ENCODE results near the gene ACACA. TPM values are rescaled to one million over a fixed set of nuclear protein-coding genes. Genes with fewer than 3 reads are reported as not detected.

ACACA gene
- total RNA-seq, 1 experiment from 2014 or later, result 33.7 TPM

DNA sequence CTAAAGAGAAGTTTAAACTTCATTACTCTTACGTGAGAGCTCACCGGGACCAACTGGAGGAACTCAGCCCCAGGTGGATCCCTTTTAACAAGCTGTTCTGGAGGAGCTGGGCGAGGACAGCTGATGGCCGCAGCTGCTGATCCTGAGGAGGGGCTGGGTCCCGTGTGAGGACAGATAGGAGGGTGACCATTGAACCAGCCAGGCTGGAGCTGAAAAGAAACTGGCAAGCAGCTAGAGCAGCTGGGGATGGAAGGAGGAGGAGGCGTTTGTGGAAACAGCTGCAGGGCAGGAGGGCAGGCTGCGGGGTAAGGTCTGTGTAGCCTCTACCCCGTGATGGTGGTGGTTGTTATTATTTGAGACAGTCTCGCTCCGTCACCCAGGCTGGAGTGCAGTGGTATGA lies 338.4 kb downstream of the ACACA start:
- DNase-seq (ENCODE audit: low read depth), result no peak

DNA sequence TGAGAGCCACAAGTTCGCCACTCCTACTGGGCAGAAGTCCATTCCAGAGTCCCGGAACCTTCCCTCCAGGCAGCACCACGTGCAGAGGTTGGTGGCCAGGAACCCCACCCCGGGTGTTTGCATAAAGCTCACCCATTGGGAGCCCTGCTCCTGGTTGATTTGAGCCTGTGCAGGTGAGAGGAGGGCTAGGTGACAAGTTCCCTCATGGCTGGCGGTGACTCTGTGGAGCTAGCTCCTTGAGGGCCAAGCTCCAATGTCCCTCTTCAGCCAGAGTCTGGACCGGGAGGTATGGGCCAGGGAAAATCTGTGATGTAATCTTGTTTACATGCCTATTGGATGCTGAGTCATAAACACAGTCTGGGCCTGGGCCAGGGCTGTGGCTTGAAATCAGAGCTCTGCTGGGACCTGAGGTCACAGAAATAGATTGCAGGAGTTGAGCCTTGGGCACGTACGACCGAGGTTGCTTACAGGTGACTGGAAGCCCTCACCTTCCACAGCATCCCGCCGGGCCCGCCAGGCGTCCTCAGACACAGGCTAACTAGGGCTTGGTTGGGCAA lies 339.0 kb downstream of the ACACA start:
- DNase-seq (ENCODE audit: low read depth), result peak; percentile 89

DNA sequence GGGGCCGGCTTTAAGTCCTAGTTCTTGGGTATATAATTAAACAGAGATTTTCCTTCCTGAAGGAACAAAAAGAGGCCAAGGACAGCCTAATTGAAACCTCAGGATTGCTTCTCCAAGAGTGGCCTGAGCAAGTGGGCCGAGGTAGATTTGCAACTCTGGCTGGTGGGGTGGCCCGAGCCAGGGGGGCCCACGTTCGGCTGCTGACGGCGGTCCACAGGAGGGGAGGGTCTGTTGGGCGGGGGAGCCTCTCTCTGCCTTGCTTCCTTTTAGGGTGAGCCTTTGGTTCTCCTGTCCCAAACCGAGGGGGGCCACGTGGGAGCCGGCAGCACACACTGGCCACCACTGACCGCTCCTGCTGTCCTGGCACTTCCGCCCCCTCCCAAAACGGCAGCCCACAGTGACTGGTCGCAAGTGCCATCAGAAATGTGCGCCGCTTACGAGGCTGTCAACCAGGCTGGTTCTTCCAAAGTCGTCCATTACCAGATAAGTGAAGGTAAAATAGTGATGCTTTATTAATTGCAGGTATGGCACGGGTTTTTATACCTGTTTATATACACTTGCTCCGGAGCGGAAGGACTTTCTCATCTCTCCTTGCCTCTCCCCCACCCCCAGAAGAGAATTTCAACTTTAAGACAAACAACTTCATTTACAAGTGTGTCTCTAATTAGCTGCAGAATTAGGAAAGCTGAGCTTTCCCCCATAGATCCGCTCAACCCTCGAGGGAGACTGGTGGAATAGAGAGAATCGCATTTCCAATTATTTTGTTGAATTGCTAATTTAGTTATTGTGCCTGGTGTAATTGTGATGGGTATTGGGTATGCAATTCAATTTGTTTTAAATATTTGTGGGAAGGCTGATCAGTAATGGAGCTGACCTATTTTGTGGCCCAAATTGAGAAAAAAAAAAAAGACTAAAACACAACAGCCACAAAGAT lies 340.0 kb downstream of the ACACA start:
- no peak for DNase-seq (ENCODE audit: low read depth)

DNA sequence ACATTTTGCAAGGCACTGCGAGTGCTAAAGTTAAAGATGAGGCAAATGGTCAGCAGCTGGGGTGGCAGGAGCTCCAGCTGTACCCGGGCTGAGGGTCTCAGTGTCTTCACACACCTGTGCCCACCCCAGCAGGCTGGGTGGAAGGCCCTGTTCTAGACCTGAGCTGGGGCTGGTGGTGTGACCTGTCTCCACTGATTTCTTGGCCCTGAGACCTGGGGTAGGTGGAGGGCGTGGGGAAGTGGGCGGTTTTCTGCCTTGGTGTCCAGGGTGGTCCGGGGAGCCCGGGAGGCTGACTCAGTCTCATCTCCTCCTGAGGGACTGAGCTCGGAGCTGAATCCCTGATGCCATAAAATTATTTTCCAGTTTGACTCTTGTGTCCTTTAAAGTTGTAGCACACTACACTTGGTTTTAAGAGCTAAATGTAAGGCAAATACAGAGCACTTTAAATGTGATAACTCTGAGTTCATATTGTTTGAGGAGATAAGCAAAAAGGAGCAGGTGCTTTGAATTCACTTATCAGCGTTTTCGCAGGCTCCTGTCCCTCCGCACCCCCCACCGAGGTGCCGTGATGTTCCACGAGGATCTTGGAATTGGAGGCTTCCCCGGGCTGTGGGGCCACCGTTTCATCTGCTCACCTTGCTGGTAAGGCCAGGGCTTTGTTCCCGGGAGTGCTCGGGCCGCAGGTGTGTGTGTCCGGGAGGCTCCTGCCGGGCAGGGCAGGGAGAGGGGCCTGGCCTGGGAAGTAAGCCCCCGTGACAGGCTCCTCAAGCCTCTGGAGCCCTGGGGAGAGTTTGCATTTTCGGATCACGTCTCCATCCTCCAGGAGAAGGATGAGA lies 340.9 kb downstream of the ACACA start:
- DNase-seq (ENCODE audit: low read depth), result no peak

DNA sequence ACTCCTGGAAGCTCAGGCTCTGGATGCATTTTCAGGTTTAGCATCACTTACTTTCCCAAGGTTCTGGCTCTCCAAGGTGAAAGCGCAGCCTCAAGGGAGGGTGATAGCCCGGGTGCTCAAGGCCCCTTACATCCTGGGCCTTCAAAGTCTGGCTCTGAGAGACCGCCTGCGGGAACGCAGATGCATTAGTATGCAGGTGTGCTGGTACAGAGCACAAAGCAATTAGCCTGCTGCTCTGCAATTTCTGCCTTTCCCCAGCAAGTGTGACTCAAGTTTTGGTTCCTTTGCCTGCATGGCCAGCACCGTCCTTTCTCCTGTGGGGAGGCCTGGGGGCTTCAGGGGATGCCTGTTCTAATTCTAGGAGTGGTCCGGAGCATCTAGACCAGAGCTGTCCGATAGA lies 341.7 kb downstream of the ACACA start:
- DNase-seq (ENCODE audit: low read depth), result no peak

DNA sequence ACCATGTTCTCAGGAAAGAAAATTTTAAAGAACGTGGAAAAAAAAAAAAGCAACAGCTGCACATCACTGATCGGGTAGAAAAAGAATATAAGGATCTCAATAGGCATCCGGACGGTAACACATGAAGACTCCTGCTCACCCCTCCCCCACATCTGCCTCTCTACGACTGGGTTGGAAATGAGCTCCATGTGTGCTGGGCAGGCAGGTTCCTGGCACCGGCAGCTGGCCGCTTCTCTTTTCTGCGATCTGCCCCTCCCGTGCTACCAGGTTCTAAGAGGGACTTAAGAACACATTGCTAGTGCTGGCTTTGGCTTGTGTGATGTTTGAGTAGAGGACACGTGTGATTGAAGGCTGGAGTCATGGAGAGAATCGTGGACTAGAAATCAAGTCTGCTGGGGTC lies 342.4 kb downstream of the ACACA start:
- DNase-seq (ENCODE audit: low read depth), result no peak

DNA sequence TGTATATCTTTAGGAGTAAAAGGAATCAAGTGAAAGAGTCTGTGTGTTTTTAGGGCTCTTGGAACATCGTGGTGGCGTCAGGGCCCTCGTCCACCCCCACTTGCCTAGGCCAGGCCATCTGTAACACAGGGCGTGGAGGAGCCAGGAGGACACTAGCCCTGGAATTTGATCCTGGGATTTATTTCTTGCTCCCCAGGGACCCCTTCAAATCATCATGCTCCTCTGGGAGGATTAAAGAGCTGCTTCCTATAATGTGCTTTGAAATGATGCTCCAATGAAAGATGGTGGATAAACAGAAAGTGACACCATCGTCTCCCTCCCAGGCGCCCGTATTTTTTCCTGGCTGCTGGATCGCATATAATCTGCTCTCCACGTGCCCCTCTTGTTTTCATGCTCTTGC lies 344.6 kb downstream of the ACACA start:
- no peak for DNase-seq (ENCODE audit: low read depth)

DNA sequence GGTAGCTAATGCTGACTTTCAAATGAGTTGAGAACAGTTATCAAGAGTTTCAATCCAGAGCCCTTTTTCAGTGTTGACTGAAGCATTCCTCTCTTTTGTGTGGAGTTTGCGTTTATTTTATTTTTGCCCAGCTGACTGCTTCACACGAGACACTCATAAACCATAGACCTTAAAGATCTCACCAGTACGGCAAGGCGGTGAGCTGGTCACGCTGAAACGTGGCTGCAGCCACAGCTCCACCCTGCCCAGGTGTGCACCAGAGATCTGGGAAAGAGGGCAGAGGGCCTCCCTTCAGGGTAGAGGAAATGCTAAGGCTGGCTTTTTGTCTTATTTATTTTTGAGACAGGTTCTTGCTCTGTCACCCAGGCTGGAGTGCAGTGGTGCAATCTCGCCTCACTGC lies 345.7 kb downstream of the ACACA start:
- no peak for DNase-seq (ENCODE audit: low read depth)

DNA sequence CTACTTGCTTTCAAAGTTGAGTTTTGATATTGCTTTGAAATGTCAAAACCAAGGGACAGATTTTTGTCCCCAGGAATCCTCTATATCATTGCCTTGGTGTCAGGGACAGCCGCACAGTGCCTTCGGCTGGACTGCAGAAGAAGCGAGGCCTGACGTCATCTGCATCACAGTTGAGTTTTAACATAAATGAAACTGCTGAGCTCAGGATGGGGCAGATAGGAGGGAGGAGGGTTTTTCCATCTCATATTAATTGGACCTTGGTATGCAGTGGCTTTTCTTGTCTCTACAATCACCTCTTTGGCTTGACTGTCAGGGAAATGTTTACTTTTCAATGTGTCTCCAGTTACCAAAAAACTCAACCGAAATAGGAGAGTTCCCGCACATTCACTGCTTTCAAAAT lies 346.5 kb downstream of the ACACA start:
- DNase-seq (ENCODE audit: low read depth), result no peak

DNA sequence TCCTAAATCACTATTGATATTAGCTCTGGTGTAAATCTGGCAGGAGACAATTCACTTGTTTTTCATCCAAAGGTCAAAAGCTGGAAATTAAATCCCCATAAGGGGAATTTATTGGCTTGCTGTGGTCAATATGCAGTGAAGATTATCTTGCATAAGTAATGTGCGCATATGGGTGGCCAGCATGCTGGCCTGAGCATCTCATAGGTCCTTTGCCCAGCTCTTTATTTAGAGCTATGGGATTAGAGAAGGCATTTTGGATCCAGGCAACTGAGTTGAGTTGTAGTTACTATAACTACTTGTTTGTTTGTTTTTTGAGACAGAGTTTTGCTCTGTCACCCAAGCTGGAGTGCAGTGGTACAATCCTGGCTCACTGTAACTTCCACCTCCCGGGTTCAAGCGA lies 347.1 kb downstream of the ACACA start:
- DNase-seq (ENCODE audit: low read depth), result no peak

DNA sequence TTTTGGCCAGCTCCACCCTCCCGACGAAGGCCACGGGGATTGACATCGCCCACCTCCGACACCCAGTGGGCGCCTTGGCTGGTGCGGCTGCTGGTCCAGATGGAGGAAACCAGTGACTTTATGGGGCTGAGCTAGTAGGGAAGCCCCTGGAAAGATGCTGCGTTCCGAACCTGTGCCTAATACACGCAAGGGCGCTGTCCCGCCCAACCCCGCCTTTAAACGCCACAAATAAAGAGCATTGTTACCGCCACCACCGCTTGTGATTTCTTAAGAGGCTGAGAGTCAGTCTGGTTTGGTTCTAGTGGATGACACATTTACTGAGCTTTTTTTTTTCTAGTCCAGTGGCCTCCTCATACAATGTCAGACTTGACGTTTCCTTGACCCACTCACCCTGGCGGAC lies 350.0 kb downstream of the ACACA start:
- DNase-seq (ENCODE audit: low read depth), result no peak

DNA sequence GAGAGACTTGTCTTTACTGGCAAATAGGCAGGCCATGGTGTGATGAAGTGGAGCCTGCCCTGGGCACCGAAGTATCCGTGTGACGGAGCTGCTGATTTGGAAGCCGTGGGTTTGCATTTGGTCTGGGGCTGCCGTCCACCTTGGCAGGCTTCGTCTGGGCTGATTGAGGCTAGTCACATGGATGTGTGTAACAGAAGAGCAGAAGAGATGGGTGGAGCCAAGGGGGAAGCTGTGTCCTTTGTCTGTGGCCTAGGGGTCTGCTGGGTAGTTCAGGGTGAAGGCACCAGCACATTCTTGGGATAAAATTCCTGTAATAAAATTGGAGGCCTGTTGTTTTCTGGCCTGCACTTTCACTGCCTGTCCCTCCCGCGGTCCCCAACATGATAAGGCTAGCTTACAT lies 351.7 kb downstream of the ACACA start:
- DNase-seq (ENCODE audit: low read depth), result no peak

DNA sequence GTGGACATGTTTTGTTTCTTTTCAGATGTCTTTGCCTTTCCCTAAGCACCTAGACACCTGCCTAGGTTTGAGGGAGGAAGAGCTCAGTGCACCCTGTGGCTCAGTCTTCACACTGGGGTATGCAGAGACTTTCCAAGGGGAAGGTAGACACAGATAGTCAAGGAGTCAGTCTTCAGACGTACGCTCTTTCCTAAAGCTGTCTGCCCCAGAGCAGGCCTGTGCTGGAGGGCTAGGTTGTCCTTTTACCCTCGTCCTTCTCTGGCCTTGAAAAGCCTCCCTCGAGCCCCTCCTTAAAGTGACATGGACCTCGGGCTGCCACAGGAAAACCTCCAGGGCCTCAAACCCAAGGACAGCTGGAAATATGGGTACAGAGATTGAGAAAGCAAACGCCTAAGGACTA lies 354.2 kb downstream of the ACACA start:
- DNase-seq (ENCODE audit: low read depth), result no peak

DNA sequence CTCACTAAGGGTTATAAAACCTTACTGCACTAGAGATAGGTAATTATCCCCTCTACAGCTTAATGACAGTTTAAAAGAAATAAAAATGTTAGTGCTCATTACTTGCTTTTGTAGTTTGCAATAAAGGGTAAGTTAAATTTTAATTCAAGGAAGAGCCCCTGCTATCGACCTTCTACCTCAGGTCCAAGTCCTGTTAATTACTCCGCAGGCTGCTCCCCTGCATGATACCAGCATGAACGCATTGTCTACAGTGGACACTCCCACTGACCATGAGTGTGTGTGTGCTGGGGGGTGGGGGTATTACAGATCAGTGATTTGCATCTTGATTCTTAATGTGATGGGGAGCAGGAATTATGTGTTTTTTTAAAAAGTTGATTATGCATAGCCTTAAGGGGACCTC lies 354.8 kb downstream of the ACACA start:
- DNase-seq (ENCODE audit: low read depth), result no peak

DNA sequence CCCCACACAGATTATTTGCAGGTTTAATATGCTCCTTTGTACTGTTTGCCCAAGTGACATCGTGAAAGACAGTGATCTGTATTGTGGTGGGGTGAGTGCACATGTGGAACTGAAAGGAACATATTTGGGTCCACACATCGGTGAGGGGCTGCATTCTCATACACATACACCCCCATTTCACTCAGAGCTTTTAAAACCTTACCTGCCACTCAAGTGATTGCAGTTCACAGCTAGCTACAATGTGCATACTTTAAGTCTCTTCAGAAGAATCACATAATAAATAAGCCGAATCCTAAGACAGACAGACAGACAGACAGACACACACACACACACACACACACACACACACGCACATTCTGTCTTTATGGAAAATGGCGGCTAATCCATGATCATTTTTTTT lies 355.3 kb downstream of the ACACA start:
- DNase-seq (ENCODE audit: low read depth), result no peak

DNA sequence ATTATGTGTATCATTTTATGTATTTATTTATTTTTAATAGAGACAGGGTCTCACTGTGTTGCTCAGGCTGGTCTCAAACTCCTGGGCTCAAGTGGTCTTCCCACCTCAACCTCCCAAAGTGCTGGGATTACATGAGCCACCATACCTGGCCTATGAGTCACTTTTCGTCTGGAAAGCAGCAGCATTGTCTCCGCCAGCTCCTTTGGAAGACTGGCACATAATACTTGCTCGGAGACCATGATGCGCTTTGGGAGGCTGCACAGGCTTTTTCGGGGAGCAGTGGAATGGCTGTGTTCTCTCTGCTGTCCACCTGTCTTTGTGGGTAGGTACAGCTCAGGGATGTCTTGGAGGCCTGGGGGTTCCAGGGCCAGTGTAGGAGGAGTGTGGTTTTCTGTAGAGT lies 355.7 kb downstream of the ACACA start:
- DNase-seq (ENCODE audit: low read depth), result peak; percentile 15

DNA sequence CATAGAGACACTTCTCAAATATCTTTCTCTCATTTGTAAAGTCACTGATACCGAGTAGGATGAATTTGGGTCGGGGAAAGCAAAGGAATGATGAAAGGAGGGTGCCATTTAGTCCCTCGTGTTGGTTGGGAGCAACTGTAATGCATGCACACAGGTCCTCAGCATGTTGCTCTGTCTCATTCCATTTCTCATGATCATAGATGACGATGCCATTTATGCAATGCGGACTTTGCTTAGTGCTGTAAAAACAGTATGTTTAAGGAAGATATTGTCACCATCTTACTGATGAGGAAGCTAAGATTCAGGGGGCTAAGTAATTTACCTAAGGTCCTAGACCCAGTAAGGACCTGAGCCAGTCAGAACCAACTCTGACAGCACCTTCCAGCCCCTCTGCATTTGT lies 357.8 kb downstream of the ACACA start:
- no peak for DNase-seq (ENCODE audit: low read depth)

DNA sequence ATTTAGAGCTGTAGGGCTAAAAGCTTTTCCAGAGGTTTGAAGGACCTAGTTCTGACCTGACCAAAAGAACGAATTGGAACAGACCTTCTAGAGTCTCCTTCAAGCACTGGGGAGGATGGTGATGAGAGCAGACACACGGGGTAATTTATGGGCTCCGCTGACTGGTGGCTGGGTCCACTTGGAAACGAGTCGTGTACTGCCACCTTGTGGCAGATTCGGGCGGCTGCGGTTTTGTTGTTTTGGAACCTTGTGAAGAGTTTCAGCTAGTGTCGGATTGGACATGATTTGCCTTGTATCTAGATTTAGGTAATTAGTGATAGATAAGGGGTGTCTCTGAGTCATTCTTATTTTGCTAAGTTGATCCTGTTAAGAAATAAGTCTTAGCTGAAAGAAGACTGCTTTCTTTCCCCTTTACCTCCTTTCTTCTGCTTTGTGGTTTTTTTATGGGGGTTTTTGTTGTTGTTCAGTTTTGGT lies 359.0 kb downstream of the ACACA start:
- DNase-seq (ENCODE audit: low read depth), result peak; percentile 73

DNA sequence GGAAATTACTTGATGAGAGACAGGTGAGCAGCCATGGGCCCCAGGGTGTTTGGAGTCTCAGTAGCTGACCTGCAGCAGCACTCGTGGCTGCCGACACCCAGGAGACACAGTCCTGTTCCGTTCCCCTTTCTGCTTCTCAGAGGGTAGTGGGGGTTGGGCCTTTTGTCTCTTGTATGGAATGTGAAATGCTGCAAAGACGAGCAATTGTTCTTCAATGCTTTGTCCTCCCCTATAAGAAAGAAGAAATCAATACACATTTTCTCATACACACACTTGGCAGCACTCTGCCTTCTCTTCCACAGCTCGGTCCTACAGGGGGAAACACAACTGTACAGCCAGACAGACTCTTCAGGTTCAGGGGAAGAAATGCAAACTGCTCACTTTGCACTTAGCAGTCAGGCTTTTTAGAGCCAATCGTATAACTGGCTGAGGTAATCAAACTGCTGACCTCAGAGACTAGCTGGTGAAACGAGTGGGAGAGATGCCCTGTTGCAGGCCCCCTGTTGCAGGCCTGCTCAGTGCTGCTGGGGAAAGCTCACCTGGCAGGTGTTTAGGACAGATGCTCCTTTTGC lies 361.2 kb downstream of the ACACA start:
- DNase-seq (ENCODE audit: low read depth), result no peak

DNA sequence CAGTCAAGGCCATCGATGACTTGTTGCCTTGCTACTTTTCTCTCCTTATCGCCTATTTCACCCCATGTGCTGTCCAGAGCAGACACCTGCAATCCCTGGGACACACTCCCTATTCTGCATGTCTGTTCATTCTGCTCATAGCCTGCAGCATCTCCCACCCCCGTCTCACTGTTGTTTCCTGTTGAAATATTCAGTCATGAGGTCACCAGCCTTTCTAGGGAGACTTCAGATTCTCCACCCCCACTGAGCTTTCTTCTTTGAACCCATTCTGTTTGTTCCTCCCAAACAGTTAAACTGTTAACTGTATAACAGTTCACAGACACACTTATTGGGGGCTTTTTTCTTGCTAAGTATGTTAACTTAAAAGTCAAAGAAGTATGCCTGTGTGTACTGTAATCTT lies 363.4 kb downstream of the ACACA start:
- DNase-seq (ENCODE audit: low read depth), result no peak

DNA sequence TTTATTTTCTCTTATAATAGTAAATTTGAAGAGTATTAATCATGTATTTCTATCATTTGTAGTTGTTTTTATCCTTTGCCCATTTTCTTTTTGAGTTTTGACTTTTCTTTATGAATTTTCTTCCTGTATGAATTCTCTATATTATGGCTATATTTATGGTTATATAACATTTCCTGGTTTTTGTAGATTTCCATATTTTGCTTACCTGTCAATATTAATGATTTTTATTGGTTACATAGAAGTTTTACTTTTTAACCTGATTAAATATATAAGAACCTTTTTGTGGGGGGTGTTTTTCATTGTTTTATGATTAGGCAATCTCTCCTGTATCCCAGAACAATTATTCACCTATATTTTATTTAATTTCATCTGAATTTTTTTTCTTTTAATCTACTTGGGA lies 364.7 kb downstream of the ACACA start:
- no peak for DNase-seq (ENCODE audit: low read depth)

DNA sequence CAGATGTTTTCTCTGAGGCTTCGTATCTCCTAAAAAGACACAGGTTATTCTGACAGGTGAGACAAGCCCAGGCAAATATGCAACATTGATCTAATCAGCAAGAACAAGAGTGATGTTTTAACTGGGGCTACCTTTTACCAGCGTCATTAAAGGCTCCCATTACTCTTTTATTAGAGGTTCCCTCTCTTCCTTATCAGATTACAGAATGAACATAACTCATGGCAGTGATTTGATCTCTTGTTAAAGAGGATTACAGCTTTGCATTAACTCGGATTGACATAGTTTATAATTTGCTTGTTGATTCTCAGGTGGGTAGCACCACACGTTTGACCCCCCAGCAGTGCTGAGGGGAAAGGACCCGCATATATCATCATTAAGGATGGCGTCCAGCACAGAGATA lies 367.4 kb downstream of the ACACA start:
- DNase-seq (ENCODE audit: low read depth), result no peak

Measured in M059J (cell line).